Vagina (tissue), 2 donors: ENCODE measurements around the gene CRYZL1. TPM values are rescaled to one million over a fixed set of nuclear protein-coding genes. Genes with fewer than 3 reads are reported as not detected.
"Not testable (repeated sequence)": the region's sequence is repeated elsewhere in the genome, so short reads cannot be mapped to it uniquely, and the experiment has no call there.

ENCODE experiments used
- DNase-seq, 2 donors: peaks; one replicate each; pipeline ENCODE4 v3.0.0-alpha.2; 2017; ENCODE audit errors: extremely low spot score in 2 of 2
- H3K27ac ChIP-seq: fragments of 200-600 bp; sonication (generic); one replicate; pipeline ENCODE4 v1.5.1; 2019
- H3K27me3 ChIP-seq: fragments of 200-600 bp; sonication (generic); one replicate; pipeline ENCODE4 v1.5.1; 2019
- H3K36me3 ChIP-seq, 2 donors: fragments of 200-600 bp; sonication (generic); one replicate each; pipeline ENCODE4 v1.5.1; 2017 to 2019
- H3K4me1 ChIP-seq: fragments of 200-600 bp; sonication (generic); one replicate; pipeline ENCODE4 v1.5.1; 2019
- H3K4me3 ChIP-seq, 2 donors: fragments of 200-600 bp; sonication (generic); 1 replicate in 1 of 2; 2 replicates in 1 of 2; pipeline ENCODE4 v1.5.1; 2016 to 2019
- H3K9me3 ChIP-seq: fragments of 200-600 bp; sonication (generic); one replicate; pipeline ENCODE4 v1.5.1; 2019
- POLR2A ChIP-seq, 2 donors: fragments of 450-650 bp; IDR thresholded peaks; one replicate each; pipeline ENCODE4 v1.6.1; 2017; ENCODE audit warnings: antibody characterized with exemption in 2 of 2, mild to moderate bottlenecking in 2 of 2, moderate library complexity in 2 of 2
- POLR2AphosphoS5 ChIP-seq, 2 donors: sonication (generic); formaldehyde crosslinking; IDR thresholded peaks; one replicate each; pipeline ENCODE4 v1.9.0; 2017; ENCODE audit warnings: antibody characterized with exemption in 2 of 2, mild to moderate bottlenecking in 2 of 2, low read depth in 1 of 2; ENCODE audit not compliant: insufficient read depth in 1 of 2
- intact Hi-C: fragments of 100-400 bp; cut with DNase I; formaldehyde crosslinking; loops from one replicate; pipeline ENCODE4 v1.15.1; 2023
- total RNA-seq: library from RNA; depleted of rRNA; stranded (reverse); fragments of >200 nt; gene quantifications from one replicate; pipeline ENCODE4 v1.2.3, GENCODE V29; 2016
- TF ChIP-seq, protein P1 (sequence below), 3 experiments: fragments of 450-650 bp in 2 of 3; fragments of 200-600 bp in 1 of 3; sonication (generic) in 1 of 3; IDR thresholded peaks; one replicate each; pipeline ENCODE4 v1.5.1; 2017 to 2019; ENCODE audit warnings: antibody characterized with exemption in 3 of 3, mild to moderate bottlenecking in 2 of 3, moderate library complexity in 2 of 3

The CRYZL1 gene
- total RNA-seq, 1 donor from 2014 or later: 56.2 TPM

DNA sequence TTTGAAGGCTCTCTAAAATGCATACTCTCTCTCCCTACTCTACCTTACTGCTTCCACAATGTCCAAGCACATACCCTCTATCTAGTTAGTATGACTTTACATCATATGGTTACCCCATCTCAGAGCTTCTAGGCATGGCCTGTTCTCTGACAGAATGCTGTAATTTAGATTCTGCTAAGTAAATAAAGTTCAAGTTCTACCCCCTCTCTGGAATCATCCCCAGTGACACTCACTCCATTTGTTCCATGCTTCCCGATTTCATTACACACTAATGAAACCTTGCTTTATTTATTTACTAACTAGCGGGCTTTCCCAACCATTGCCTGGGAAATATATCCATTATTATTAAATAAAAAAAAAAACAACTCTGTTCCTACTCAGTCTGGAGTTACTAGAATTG lies 7.3 kb downstream of the CRYZL1 start:
- Histone ChIP-seq H3K4me3 (no peak overlapping the region), H3K36me3 (peaks cover 0 to 8% of the 10 kb centered on the region in 2 donors), H3K9me3 (no peaks in the 10 kb centered on the region), H3K27ac (no peak overlapping the region), H3K4me1 (peaks cover 15% of the 10 kb centered on the region), H3K27me3 (no peaks in the 10 kb centered on the region)
- intact Hi-C loops: no loop called here
- TF ChIP-seq POLR2A (IDR thresholded peaks at IDR 0.05): no peak
- TF ChIP-seq, protein P1, sequence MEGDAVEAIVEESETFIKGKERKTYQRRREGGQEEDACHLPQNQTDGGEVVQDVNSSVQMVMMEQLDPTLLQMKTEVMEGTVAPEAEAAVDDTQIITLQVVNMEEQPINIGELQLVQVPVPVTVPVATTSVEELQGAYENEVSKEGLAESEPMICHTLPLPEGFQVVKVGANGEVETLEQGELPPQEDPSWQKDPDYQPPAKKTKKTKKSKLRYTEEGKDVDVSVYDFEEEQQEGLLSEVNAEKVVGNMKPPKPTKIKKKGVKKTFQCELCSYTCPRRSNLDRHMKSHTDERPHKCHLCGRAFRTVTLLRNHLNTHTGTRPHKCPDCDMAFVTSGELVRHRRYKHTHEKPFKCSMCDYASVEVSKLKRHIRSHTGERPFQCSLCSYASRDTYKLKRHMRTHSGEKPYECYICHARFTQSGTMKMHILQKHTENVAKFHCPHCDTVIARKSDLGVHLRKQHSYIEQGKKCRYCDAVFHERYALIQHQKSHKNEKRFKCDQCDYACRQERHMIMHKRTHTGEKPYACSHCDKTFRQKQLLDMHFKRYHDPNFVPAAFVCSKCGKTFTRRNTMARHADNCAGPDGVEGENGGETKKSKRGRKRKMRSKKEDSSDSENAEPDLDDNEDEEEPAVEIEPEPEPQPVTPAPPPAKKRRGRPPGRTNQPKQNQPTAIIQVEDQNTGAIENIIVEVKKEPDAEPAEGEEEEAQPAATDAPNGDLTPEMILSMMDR (IDR thresholded peaks at IDR 0.05): no peak
- TF ChIP-seq POLR2AphosphoS5 (IDR thresholded peaks at IDR 0.05; ENCODE audit: insufficient read depth in 1 of 2, low read depth in 1 of 2): no peak
- DNase-seq: no peak

DNA sequence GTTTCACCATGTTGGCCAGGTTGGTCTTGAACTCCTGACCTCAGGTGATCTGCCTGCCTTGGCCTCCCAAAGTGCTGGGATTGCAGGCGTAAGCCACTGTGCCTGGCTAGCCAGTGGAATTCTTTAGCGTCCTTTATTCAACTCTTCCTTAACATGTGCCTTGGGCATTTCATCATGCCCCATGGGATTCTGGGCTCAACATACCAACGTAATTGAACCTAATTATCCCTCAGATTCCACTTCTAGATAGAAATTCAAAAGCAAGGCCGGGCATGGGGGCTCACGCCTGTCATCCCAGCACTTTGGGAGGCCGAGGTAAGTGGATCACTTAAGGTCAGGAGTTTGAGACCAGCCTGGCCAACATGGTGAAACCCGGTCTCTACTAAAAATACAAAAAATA lies 15.4 kb downstream of the CRYZL1 start:
- H3K27ac ChIP-seq, H3K4me1 ChIP-seq, H3K4me3 ChIP-seq, H3K9me3 ChIP-seq, intact Hi-C loops, H3K27me3 ChIP-seq, DNase-seq: not testable (repeated sequence)
- H3K36me3 ChIP-seq: peaks cover 0 to 20% of the 10 kb centered on the region in 2 donors

DNA sequence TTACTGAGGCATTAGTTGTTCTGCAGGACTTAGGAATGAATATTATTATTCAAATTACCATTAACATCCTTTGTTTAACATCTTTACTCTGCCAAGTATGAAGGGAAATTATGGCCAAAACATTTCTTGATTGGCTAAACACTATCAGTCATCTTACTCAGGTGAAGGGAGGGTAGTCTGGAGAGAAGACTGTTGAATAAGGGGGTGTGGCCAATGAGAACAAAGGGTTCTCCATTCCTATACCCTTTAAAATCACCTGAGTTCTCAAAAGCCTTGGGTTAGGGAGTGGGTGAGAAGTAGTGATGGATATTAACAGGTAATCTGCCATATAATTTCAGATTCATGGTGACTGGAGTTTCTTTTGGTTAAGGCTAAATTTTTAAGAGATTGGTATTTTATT lies 19.3 kb downstream of the CRYZL1 start:
- no peak for TF ChIP-seq POLR2A (IDR thresholded peaks at IDR 0.05)
- no peaks in the 10 kb centered on the region for H3K4me1 ChIP-seq
- H3K9me3 ChIP-seq: no peaks in the 10 kb centered on the region
- H3K27me3 ChIP-seq: no peaks in the 10 kb centered on the region
- intact Hi-C loops: no loop called here
- no peak for DNase-seq
- H3K27ac ChIP-seq: no peak overlapping the region
- no peak overlapping the region for H3K4me3 ChIP-seq
- peaks cover 0 to 18% of the 10 kb centered on the region in 2 donors for H3K36me3 ChIP-seq

DNA sequence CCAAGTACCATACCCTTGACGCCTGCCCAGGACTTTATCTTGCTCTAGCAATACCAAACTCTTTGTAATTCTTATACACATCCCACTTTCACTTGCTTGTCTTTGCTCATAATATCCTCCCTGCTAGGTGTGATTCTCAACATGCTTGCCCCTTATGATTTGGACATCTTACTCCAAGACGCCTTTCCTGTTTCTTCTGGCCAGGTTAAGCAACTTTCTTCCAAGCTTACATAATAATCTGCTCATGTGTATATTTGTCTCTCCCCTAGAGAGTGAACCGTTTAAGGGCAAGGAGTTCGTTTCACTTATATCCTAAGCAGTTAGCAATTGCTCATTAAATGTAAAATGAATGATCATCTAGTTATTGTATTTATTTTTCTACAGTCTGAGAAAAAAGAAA lies 21.8 kb downstream of the CRYZL1 start:
- Histone ChIP-seq H3K27ac (no peak overlapping the region), H3K27me3 (no peaks in the 10 kb centered on the region), H3K4me3 (no peak overlapping the region), H3K4me1 (no peaks in the 10 kb centered on the region), H3K36me3 (peaks cover 0 to 18% of the 10 kb centered on the region in 2 donors), H3K9me3 (no peaks in the 10 kb centered on the region)
- intact Hi-C loops: no loop called here
- DNase-seq: no peak
- TF ChIP-seq, protein P1 (IDR thresholded peaks at IDR 0.05): no peak
- no peak for TF ChIP-seq POLR2A (IDR thresholded peaks at IDR 0.05)
- no peak for TF ChIP-seq POLR2AphosphoS5 (IDR thresholded peaks at IDR 0.05; ENCODE audit: insufficient read depth in 1 of 2, low read depth in 1 of 2)

GRCh38 chr21:33618407-33618806 lies 23.1 kb downstream of the CRYZL1 start:
- intact Hi-C loops: no loop called here
- no peak for DNase-seq
- H3K27me3 ChIP-seq: no peaks in the 10 kb centered on the region
- H3K36me3 ChIP-seq: peaks cover 0 to 18% of the 10 kb centered on the region in 2 donors
- no peak overlapping the region for H3K27ac ChIP-seq
- no peaks in the 10 kb centered on the region for H3K9me3 ChIP-seq
- H3K4me1 ChIP-seq: no peaks in the 10 kb centered on the region
- TF ChIP-seq POLR2AphosphoS5 (IDR thresholded peaks at IDR 0.05; ENCODE audit: insufficient read depth in 1 of 2, low read depth in 1 of 2): no peak
- TF ChIP-seq POLR2A (IDR thresholded peaks at IDR 0.05): no peak
- TF ChIP-seq, protein P1 (IDR thresholded peaks at IDR 0.05): no peak
- no peak overlapping the region for H3K4me3 ChIP-seq

DNA sequence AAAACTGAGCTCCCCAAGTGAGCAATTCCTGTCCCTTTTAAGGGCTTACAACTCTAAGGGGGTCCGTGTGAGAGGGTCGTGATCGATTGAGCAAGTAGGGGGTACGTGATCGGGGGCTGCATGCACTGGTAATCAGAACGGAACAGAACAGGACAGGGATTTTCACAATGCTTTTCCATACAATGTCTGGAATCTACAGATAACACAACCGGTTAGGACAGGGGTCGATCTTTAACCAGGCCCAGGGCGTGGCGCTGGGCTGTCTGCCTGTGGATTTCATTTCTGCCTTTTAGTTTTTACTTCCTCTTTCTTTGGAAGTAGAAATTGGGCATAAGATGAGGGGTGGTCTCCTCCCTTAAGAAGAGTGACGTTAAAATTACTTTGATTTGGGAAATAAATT lies 24.0 kb downstream of the CRYZL1 start:
- DNase-seq, intact Hi-C loops, H3K27ac ChIP-seq, H3K27me3 ChIP-seq, H3K9me3 ChIP-seq, H3K4me1 ChIP-seq, H3K4me3 ChIP-seq: not testable (repeated sequence)
- H3K36me3 ChIP-seq: peaks cover 0 to 19% of the 10 kb centered on the region in 2 donors
